H9 (cell line): ENCODE data around the gene NRP1. TPM values are rescaled to one million over a fixed set of nuclear protein-coding genes. Genes with fewer than 3 reads are reported as not detected.

Source experiments
- DNase-seq: peaks from one replicate; pipeline ENCODE4 v3.0.0-alpha.2; 2017
- H2AFZ ChIP-seq: one replicate; pipeline ENCODE4 v1.6.1; 2013; ENCODE audit warnings: mild to moderate bottlenecking, low read length, control low read depth, moderate library complexity
- H2AK5ac ChIP-seq: 2 replicates; pipeline ENCODE4 v1.6.1; 2013; ENCODE audit warnings: low read length, control low read depth, mixed read lengths; ENCODE audit not compliant: insufficient read length
- H2BK120ac ChIP-seq: one replicate; pipeline ENCODE4 v1.6.1; 2013; ENCODE audit warnings: low read depth, mild to moderate bottlenecking, low read length, control low read depth, inconsistent platforms; ENCODE audit not compliant: poor library complexity, severe bottlenecking
- H2BK12ac ChIP-seq: 2 replicates; pipeline ENCODE4 v1.6.1; 2013; ENCODE audit warnings: low read length, control low read depth, mixed read lengths, low read depth; ENCODE audit not compliant: insufficient read length
- H2BK15ac ChIP-seq: 2 replicates; pipeline ENCODE4 v1.6.1; 2013; ENCODE audit warnings: low read depth, low read length, control low read depth
- H2BK20ac ChIP-seq: one replicate; pipeline ENCODE4 v1.6.1; 2013; ENCODE audit warnings: low read depth, mild to moderate bottlenecking, low read length, control low read depth, inconsistent platforms; ENCODE audit not compliant: poor library complexity, severe bottlenecking
- H2BK5ac ChIP-seq: 2 replicates; pipeline ENCODE4 v1.6.1; 2013; ENCODE audit warnings: low read length, control low read depth, mixed read lengths; ENCODE audit not compliant: insufficient read length
- H3K14ac ChIP-seq: 2 replicates; pipeline ENCODE4 v1.6.1; 2013; ENCODE audit warnings: low read length, control low read depth; ENCODE audit not compliant: insufficient read depth
- H3K18ac ChIP-seq: 2 replicates; pipeline ENCODE4 v1.6.1; 2013; ENCODE audit warnings: low read depth, mild to moderate bottlenecking, mixed read lengths, low read length, control low read depth; ENCODE audit not compliant: insufficient read length
- H3K23ac ChIP-seq: 2 replicates; pipeline ENCODE4 v1.6.1; 2013; ENCODE audit warnings: low read length, control low read depth, mixed read lengths, low read depth; ENCODE audit not compliant: insufficient read length
- H3K23me2 ChIP-seq: 2 replicates; pipeline ENCODE4 v1.6.1; 2013; ENCODE audit warnings: low read depth, mild to moderate bottlenecking, mixed read lengths, low read length, control low read depth; ENCODE audit not compliant: insufficient read length, poor library complexity, severe bottlenecking
- H3K27ac ChIP-seq: 2 replicates; pipeline ENCODE4 v1.5.1; 2013; ENCODE audit warnings: low read length, control low read depth, mixed read lengths, low read depth; ENCODE audit not compliant: insufficient read length
- H3K27me3 ChIP-seq: 2 replicates; pipeline ENCODE4 v1.6.1; 2013; ENCODE audit warnings: low read length, control low read depth, inconsistent platforms; ENCODE audit not compliant: insufficient read depth
- H3K4ac ChIP-seq: 2 replicates; pipeline ENCODE4 v1.6.1; 2013; ENCODE audit warnings: low read depth, mild to moderate bottlenecking, control low read depth, inconsistent platforms, low read length, moderate library complexity
- H3K4me1 ChIP-seq: 2 replicates; pipeline ENCODE4 v1.6.1; 2013; ENCODE audit warnings: low read length, control low read depth, inconsistent platforms; ENCODE audit not compliant: insufficient read depth
- H3K4me2 ChIP-seq: 2 replicates; pipeline ENCODE4 v1.6.1; 2013; ENCODE audit warnings: low read length, control low read depth, mixed read lengths; ENCODE audit not compliant: insufficient read length, insufficient read depth
- H3K56ac ChIP-seq: 2 replicates; pipeline ENCODE4 v1.6.1; 2013; ENCODE audit warnings: low read depth, mild to moderate bottlenecking, mixed read lengths, low read length, control low read depth; ENCODE audit not compliant: insufficient read length
- H3K79me1 ChIP-seq: 2 replicates; pipeline ENCODE4 v1.6.1; 2013; ENCODE audit warnings: low read depth, mild to moderate bottlenecking, moderate library complexity, low read length, control low read depth, inconsistent platforms; ENCODE audit not compliant: insufficient read depth, poor library complexity, severe bottlenecking
- H3K79me2 ChIP-seq: 2 replicates; pipeline ENCODE4 v1.6.1; 2013; ENCODE audit warnings: low read length, control low read depth, inconsistent platforms; ENCODE audit not compliant: insufficient read depth
- H3K9ac ChIP-seq: 2 replicates; pipeline ENCODE4 v1.6.1; 2013; ENCODE audit warnings: low read length, control low read depth, mixed read lengths; ENCODE audit not compliant: insufficient read length; ENCODE audit errors: extremely low read depth
- H3K9me3 ChIP-seq: one replicate; pipeline ENCODE4 v1.6.1; 2013; ENCODE audit warnings: low read depth, low read length, inconsistent platforms; ENCODE audit not compliant: control insufficient read depth
- H3T11ph ChIP-seq: one replicate; pipeline ENCODE4 v1.6.1; 2013; ENCODE audit warnings: mild to moderate bottlenecking, low read length, control low read depth, inconsistent platforms
- H4K20me1 ChIP-seq: one replicate; pipeline ENCODE4 v1.6.1; 2013; ENCODE audit not compliant: control insufficient read depth, insufficient read length, insufficient read depth
- H4K5ac ChIP-seq: 2 replicates; pipeline ENCODE4 v1.6.1; 2013; ENCODE audit warnings: low read depth, mild to moderate bottlenecking, mixed read lengths, low read length, control low read depth; ENCODE audit not compliant: insufficient read length
- H4K8ac ChIP-seq: replicated peaks from 2 replicates; pipeline ENCODE4 v1.6.1; 2013; ENCODE audit warnings: low read length, control low read depth, mixed read lengths, low read depth; ENCODE audit not compliant: insufficient read length
- H4K91ac ChIP-seq: 2 replicates; pipeline ENCODE4 v1.6.1; 2013; ENCODE audit warnings: low read depth, mild to moderate bottlenecking, moderate library complexity, mixed read lengths, low read length, control low read depth; ENCODE audit not compliant: insufficient read length
- H3K27ac Mint-ChIP-seq, 3 experiments: 2 replicates in 2 of 3; 3 replicates in 1 of 3; pipeline ENCODE4 v1.8.0; 2020 to 2021; ENCODE audit warnings: mixed read lengths in 3 of 3, mild to moderate bottlenecking in 1 of 3, moderate library complexity in 1 of 3
- H3K27me3 Mint-ChIP-seq: 2 replicates; pipeline ENCODE4 v1.8.0; 2021; ENCODE audit warnings: low read depth, mild to moderate bottlenecking, moderate library complexity, mixed read lengths
- H3K36me3 Mint-ChIP-seq, 3 experiments: 2 replicates in 2 of 3; 3 replicates in 1 of 3; pipeline ENCODE4 v1.8.0; 2020 to 2021; ENCODE audit warnings: low read depth in 3 of 3, mixed read lengths in 3 of 3; ENCODE audit not compliant: insufficient read depth in 1 of 3
- H3K4me1 Mint-ChIP-seq, 2 experiments: 2 replicates each; pipeline ENCODE4 v1.8.0; 2020; ENCODE audit warnings: mixed read lengths in 2 of 2
- H3K4me3 Mint-ChIP-seq, 2 experiments: 2 replicates in 1 of 2; 3 replicates in 1 of 2; pipeline ENCODE4 v1.8.0; 2020 to 2021; ENCODE audit warnings: mild to moderate bottlenecking in 2 of 2, mixed read lengths in 2 of 2, moderate library complexity in 1 of 2
- H3K9me3 Mint-ChIP-seq, 2 experiments: 2 replicates in 1 of 2; 3 replicates in 1 of 2; pipeline ENCODE4 v1.8.0; 2020; ENCODE audit warnings: mild to moderate bottlenecking in 2 of 2, mixed read lengths in 2 of 2, moderate library complexity in 1 of 2
- CTCF ChIP-seq: fragments of 200-600 bp; sonication (generic); conservative IDR thresholded peaks from 3 replicates; pipeline ENCODE4 v1.8.0; 2021; ENCODE audit warnings: antibody characterized with exemption, mild to moderate bottlenecking
- WGBS: extraction: QIAGEN DNeasy Blood & Tissue Kit; methylation state at CpG from one replicate; pipeline ENCODE4 v1.1.7; 2013; ENCODE audit warnings: missing lambda C conversion rate, low lambda C conversion rate, mixed read lengths; ENCODE audit not compliant: insufficient read length; ENCODE audit errors: extremely low coverage; 5-methylcytosine and 5-hydroxymethylcytosine counted together
- total RNA-seq: library from RNA; stranded (reverse); gene quantifications from 2 replicates; pipeline ENCODE4 v1.2.1, GENCODE V29; 2021

NRP1 gene
- total RNA-seq, 1 experiment from 2014 or later = 4.6 TPM

- DNase-seq = no peak
- Histone ChIP-seq H3K14ac (no peak overlapping the region), H4K8ac (no peak overlapping the region), H3K9me3 (no peaks in the 10 kb centered on the region), H2BK5ac (no peak overlapping the region), H2BK120ac (no peak overlapping the region), H2BK20ac (no peak overlapping the region), H4K20me1 (no peaks in the 10 kb centered on the region), H3K56ac (no peak overlapping the region), H3K4ac (no peak overlapping the region), H4K5ac (no peak overlapping the region), H3K23ac (no peak overlapping the region), H3K79me1 (no peaks in the 10 kb centered on the region), H3K79me2 (no peaks in the 10 kb centered on the region), H2AK5ac (no peak overlapping the region), H3K9ac (no peak overlapping the region), H2BK12ac (no peak overlapping the region), H2AFZ (no peak overlapping the region), H2BK15ac (no peak overlapping the region), H3K23me2 (no peaks in the 10 kb centered on the region), H3K27me3 (no peaks in the 10 kb centered on the region), H3K18ac (no peak overlapping the region), H3K4me2 (no peak overlapping the region), H3K27ac (no peak overlapping the region), H3K4me1 (no peaks in the 10 kb centered on the region), H4K91ac (no peak overlapping the region), H3T11ph (no peak overlapping the region)
- no peak overlapping the region for H3K27ac Mint-ChIP-seq
- no CpG with 5 or more reads among the region's 4 CpGs for WGBS
- peaks cover 1 to 5% (median 2%) of the 10 kb centered on the region in 3 experiments; a peak in 5 of 7 replicates for H3K36me3 Mint-ChIP-seq
- peaks cover 7 to 10% of the 10 kb centered on the region in 2 experiments for H3K4me1 Mint-ChIP-seq
- peaks cover 3 to 7% of the 10 kb centered on the region in 2 experiments; a peak in 3 of 5 replicates for H3K9me3 Mint-ChIP-seq
- no peaks in the 10 kb centered on the region; the same call in 1 of the 2 replicates for H3K27me3 Mint-ChIP-seq
- H3K4me3 Mint-ChIP-seq = no peak overlapping the region
- no peak for TF ChIP-seq CTCF
Observed at GRCh38 chr10:33152750-33153149, 181.7 kb downstream of the NRP1 start.
